HCT116 (cell line): Measurements from ENCODE around the gene TAF11L12. TPM values are rescaled to one million over a fixed set of nuclear protein-coding genes. Genes with fewer than 3 reads are reported as not detected.
"Not testable (repeated sequence)": the region's sequence is repeated elsewhere in the genome, so short reads cannot be mapped to it uniquely, and the experiment has no call there.

Experiments
- ATAC-seq: fragments of 200-7000 bp; cut with Tn5 transposase; 2 replicates; pipeline ENCODE4 v1.9.1; 2020; ENCODE audit warnings: mild to moderate bottlenecking, moderate library complexity
- BruUV-seq: library from RNA; stranded (reverse); fragments of 400-500 nt; replicated peaks from 2 replicates; lab custom pipeline; 2021; lab: Mats Ljungman, UMichigan
- CTCF ChIA-PET: fragments of 300-600 bp; sonication (Branson Sonifier 250); formaldehyde crosslinking; loops from one replicate; lab custom pipeline; 2021; ENCODE audit warnings: antibody characterized with exemption; lab: Charles Lee
- POLR2A ChIA-PET: fragments of 300-600, 350-600 bp; sonication (Branson Sonifier 250); formaldehyde crosslinking; loops from one replicate; lab custom pipeline; 2021; ENCODE audit warnings: antibody characterized with exemption; lab: Charles Lee
- RAD21 ChIA-PET, 2 experiments: fragments of 300-600 bp; sonication (Branson Sonifier 250); formaldehyde crosslinking; loops; one replicate each; lab custom pipeline; 2023; ENCODE audit warnings: low total read pairs in 2 of 2; ENCODE audit not compliant: uncharacterized antibody in 2 of 2, unreplicated experiment in 2 of 2, low non-redundant PET in 1 of 2; lab: Charles Lee
- DNase-seq: peaks from one replicate; pipeline ENCODE4 v3.0.0-alpha.2; 2010; ENCODE audit warnings: low read depth, low spot score
- H2AFZ ChIP-seq: fragments of 200-600 bp; shearing (Covaris generic), sonication (generic); 2 replicates; pipeline ENCODE4 v1.6.1; 2017; ENCODE audit warnings: low read depth, mixed run types, mixed read lengths, antibody characterized with exemption, low read length; ENCODE audit not compliant: poor library complexity, severe bottlenecking
- H3K27ac ChIP-seq: 2 replicates; pipeline ENCODE4 v1.5.1; 2012; ENCODE audit warnings: low read depth, low read length
- H3K27me3 ChIP-seq: fragments of 200-600 bp; sonication (generic); 2 replicates; pipeline ENCODE4 v1.6.1; 2016; ENCODE audit warnings: mixed run types, low read length, mixed read lengths; ENCODE audit not compliant: insufficient read depth
- H3K36me3 ChIP-seq, 2 experiments: fragments of 200-500 bp in 1 of 2; fragments of 200-600 bp in 1 of 2; sonication (Bioruptor generic) in 1 of 2; sonication (generic) in 1 of 2; 2 replicates each; pipeline versions ENCODE4 v1.5.1 to v1.6.1; 2014 to 2016; ENCODE audit warnings: low read length in 2 of 2, inconsistent platforms in 1 of 2, mixed read lengths in 1 of 2, mixed run types in 1 of 2; ENCODE audit not compliant: insufficient read depth in 2 of 2, control insufficient read depth in 1 of 2
- H3K4me1 ChIP-seq, 2 experiments: fragments of 200-600 bp in 1 of 2; sonication (generic) in 1 of 2; 2 replicates each; pipeline versions ENCODE4 v1.5.1 to v1.6.1; 2012 to 2017; ENCODE audit warnings: low read length in 2 of 2, inconsistent platforms in 1 of 2, mild to moderate bottlenecking in 1 of 2, mixed read lengths in 1 of 2, mixed run types in 1 of 2, moderate library complexity in 1 of 2; ENCODE audit not compliant: insufficient read depth in 2 of 2, control insufficient read depth in 1 of 2
- H3K4me2 ChIP-seq: fragments of 200-600 bp; sonication (generic); 2 replicates; pipeline ENCODE4 v1.6.1; 2017; ENCODE audit warnings: mixed run types, low read length, mixed read lengths
- H3K4me3 ChIP-seq, 2 experiments: fragments of 200-600 bp in 1 of 2; sonication (generic) in 1 of 2; replicated peaks in 1 of 2; 2 replicates each; pipeline ENCODE4 v1.5.1; 2011 to 2016; ENCODE audit warnings: low read length in 2 of 2, control low read depth in 1 of 2, low read depth in 1 of 2, mild to moderate bottlenecking in 1 of 2, mixed read lengths in 1 of 2, mixed run types in 1 of 2
- H3K79me2 ChIP-seq: fragments of 200-600 bp; sonication (generic); 2 replicates; pipeline ENCODE4 v1.6.1; 2017; ENCODE audit warnings: mild to moderate bottlenecking, mixed run types, low read length, moderate library complexity, mixed read lengths; ENCODE audit not compliant: insufficient read depth
- H3K9ac ChIP-seq: fragments of 200-600 bp; sonication (generic); 2 replicates; pipeline ENCODE4 v1.6.1; 2016; ENCODE audit warnings: low read length, mixed read lengths
- H3K9me2 ChIP-seq: fragments of 200-600 bp; sonication (generic), shearing (Covaris generic); 2 replicates; pipeline ENCODE4 v1.6.1; 2017; ENCODE audit warnings: mixed run types, mild to moderate bottlenecking, moderate library complexity; ENCODE audit not compliant: insufficient read depth
- H3K9me3 ChIP-seq, 2 experiments: fragments of 200-500 bp in 1 of 2; fragments of 200-600 bp in 1 of 2; sonication (Bioruptor generic) in 1 of 2; sonication (generic) in 1 of 2; 2 replicates each; pipeline ENCODE4 v1.6.1; 2014 to 2017; ENCODE audit warnings: low read length in 2 of 2, mixed read lengths in 2 of 2, inconsistent platforms in 1 of 2, low read depth in 1 of 2, mild to moderate bottlenecking in 1 of 2, mixed run types in 1 of 2, moderate library complexity in 1 of 2; ENCODE audit not compliant: control insufficient read depth in 1 of 2, insufficient read depth in 1 of 2
- H4K20me1 ChIP-seq: fragments of 200-600 bp; sonication (generic), shearing (Covaris generic); 2 replicates; pipeline ENCODE4 v1.6.1; 2017; ENCODE audit warnings: mixed run types, mild to moderate bottlenecking, moderate library complexity; ENCODE audit not compliant: insufficient read depth
- ATF3 ChIP-seq: IDR thresholded peaks from 2 replicates; pipeline ENCODE4 v1.6.1; 2012
- CBX3 ChIP-seq: IDR thresholded peaks from 2 replicates; pipeline ENCODE4 v1.6.1; 2012; ENCODE audit warnings: low read depth
- CEBPB ChIP-seq: IDR thresholded peaks from 2 replicates; pipeline ENCODE4 v1.6.1; 2012; ENCODE audit warnings: low read depth
- CTCF ChIP-seq, 3 experiments: fragments of 200-600 bp in 1 of 3; sonication (generic) in 1 of 3; IDR thresholded peaks in 2 of 3; conservative IDR thresholded peaks in 1 of 3; 2 replicates each; pipeline ENCODE4 v1.5.1; 2012 to 2017; ENCODE audit warnings: low read depth in 2 of 3, low read length in 2 of 3, antibody characterized with exemption in 1 of 3, borderline replicate concordance in 1 of 3, control low read depth in 1 of 3, mild to moderate bottlenecking in 1 of 3, mixed read lengths in 1 of 3, mixed run types in 1 of 3, moderate library complexity in 1 of 3; ENCODE audit not compliant: insufficient read depth in 1 of 3
- EGR1 ChIP-seq: IDR thresholded peaks from 2 replicates; pipeline ENCODE4 v1.6.1; 2012; ENCODE audit warnings: low read depth
- ELF1 ChIP-seq: IDR thresholded peaks from 2 replicates; pipeline ENCODE4 v1.6.1; 2012; ENCODE audit warnings: low read depth, borderline replicate concordance
- EZH2 ChIP-seq: fragments of 200-600 bp; sonication (generic); IDR thresholded peaks from 2 replicates; pipeline ENCODE4 v1.6.1; 2017; ENCODE audit warnings: antibody characterized with exemption, mixed run types
- POLR2A ChIP-seq: IDR thresholded peaks from 2 replicates; pipeline ENCODE4 v1.7.0; 2011; ENCODE audit warnings: borderline replicate concordance; ENCODE audit not compliant: insufficient read depth, insufficient read length; ENCODE audit errors: extremely low read depth
- REST ChIP-seq: IDR thresholded peaks from 2 replicates; pipeline ENCODE4 v1.6.1; 2012; ENCODE audit warnings: low read depth
- SRF ChIP-seq: IDR thresholded peaks from 2 replicates; pipeline ENCODE4 v1.6.1; 2012; ENCODE audit warnings: low read depth
- YY1 ChIP-seq: IDR thresholded peaks from 2 replicates; pipeline ENCODE4 v1.6.1; 2011; ENCODE audit warnings: low read length, low read depth, moderate library complexity, mild to moderate bottlenecking; ENCODE audit not compliant: insufficient replicate concordance; ENCODE audit errors: extremely low read depth
- intact Hi-C: fragments of 100-400 bp; cut with micrococcal nuclease; formaldehyde crosslinking; loops from 2 replicates; pipeline ENCODE4 v1.10.0; 2022
- total RNA-seq: library from RNA; stranded (reverse); gene quantifications from one replicate; pipeline ENCODE4 v1.2.1, GENCODE V29; 2021; ENCODE audit not compliant: unreplicated experiment

TAF11L12 gene
- total RNA-seq, 1 experiment from 2014 or later, result not detected

GRCh38 chr5:17631788-17632187, 21.6 kb downstream of the TAF11L12 start, which contains the start of gene TAF11L13:
Gene TAF11L13, plus strand, starts transcription at chr5:17632088.
- H2AFZ ChIP-seq, POLR2A ChIA-PET, H3K27me3 ChIP-seq, intact Hi-C loops, H3K9me2 ChIP-seq, H3K9ac ChIP-seq, ATAC-seq, DNase-seq, H4K20me1 ChIP-seq, H3K4me1 ChIP-seq, H3K4me3 ChIP-seq, H3K79me2 ChIP-seq, CTCF ChIA-PET, H3K36me3 ChIP-seq, RAD21 ChIA-PET, H3K27ac ChIP-seq, H3K9me3 ChIP-seq, BruUV-seq, H3K4me2 ChIP-seq: not testable (repeated sequence)

GRCh38 chr5:17634160-17634559, 24.0 kb downstream of the TAF11L12 start, which contains the start of gene TAF11L14:
Gene TAF11L14, plus strand, starts transcription at chr5:17634460.
- ChIA-PET RAD21 (no interaction called here), CTCF (no interaction called here), POLR2A (no interaction called here)
- no peaks in the 10 kb centered on the region for H3K36me3 ChIP-seq
- no TSS peak for BruUV-seq
- H3K27ac ChIP-seq, result no peak within 1 kb of the TSS
- no peak for TF ChIP-seq EGR1
- no peak for TF ChIP-seq CEBPB
- TF ChIP-seq ATF3, result no peak
- no peak for TF ChIP-seq ELF1
- no peak for TF ChIP-seq POLR2A
- no peak for TF ChIP-seq CTCF (IDR thresholded peaks at IDR 0.05 in 2 of 3, conservative IDR thresholded peaks at IDR 0.05 in 1 of 3; ENCODE audit: borderline replicate concordance in 1 of 3, insufficient read depth in 1 of 3, low read depth in 2 of 3, low read length in 2 of 3)
- TF ChIP-seq CBX3, result no peak
- no peak for TF ChIP-seq EZH2
- TF ChIP-seq SRF, result no peak
- TF ChIP-seq YY1, result no peak
- no peak for TF ChIP-seq REST
- H3K27me3 ChIP-seq, result no peaks in the 10 kb centered on the region
- DNase-seq (no peak), ATAC-seq (no peak)
- no peak within 1 kb of the TSS for H3K9ac ChIP-seq
- H3K4me2 ChIP-seq, result no peak within 1 kb of the TSS
- intact Hi-C loops, result no loop called here
- no peak within 1 kb of the TSS for H3K4me3 ChIP-seq
- H3K79me2 ChIP-seq, result no peaks in the 10 kb centered on the region
- no peaks in the 10 kb centered on the region for H4K20me1 ChIP-seq
- peaks cover 0 to 10% of the 10 kb centered on the region in 2 experiments; a peak in 2 of 4 replicates for H3K9me3 ChIP-seq
- H2AFZ ChIP-seq, result no peak within 1 kb of the TSS
- H3K9me2 ChIP-seq, result no peaks in the 10 kb centered on the region
- H3K4me1 ChIP-seq, result no peaks in the 10 kb centered on the region
